ENCODE results near the gene RUFY4. TPM values are rescaled to one million over a fixed set of nuclear protein-coding genes. Genes with fewer than 3 reads are reported as not detected.
"Not testable (repeated sequence)": the region's sequence is repeated elsewhere in the genome, so short reads cannot be mapped to it uniquely, and the experiment has no call there.

The RUFY4 gene
- total and polyA plus RNA-seq, 8 donors, result 0.08 to 0.31 TPM; not detected in 6

- no peaks in the 10 kb centered on the region for H3K36me3 ChIP-seq
- H3K27me3 ChIP-seq, result no peaks in the 10 kb centered on the region
- H3K9me3 ChIP-seq, result no peaks in the 10 kb centered on the region
- H3K4me1 ChIP-seq, result no peaks in the 10 kb centered on the region
- FAIRE-seq (no peak), ATAC-seq (no peak), DNase-seq (no peak)
- H3K4me3 ChIP-seq, result no peak overlapping the region
- 68 to 76% methylated on average over 8 of the region's 8 CpGs for WGBS, 2 donors
- H3K27ac ChIP-seq, result no peak overlapping the region
- intact Hi-C loops (cut with DNase I), result no loop called here
- TF ChIP-seq CTCF (IDR thresholded peaks at IDR 0.05), result no peak
Measured at GRCh38 chr2:218089259-218089658, 20.2 kb downstream of the RUFY4 start.

- no peak for TF ChIP-seq CTCF (IDR thresholded peaks at IDR 0.05)
- no peaks in the 10 kb centered on the region for H3K36me3 ChIP-seq
- H3K4me1 ChIP-seq, result no peaks in the 10 kb centered on the region
- intact Hi-C loops (cut with DNase I), result no loop called here
- ATAC-seq (peak in 1 of 4 donors; percentile 27), FAIRE-seq (no peak), DNase-seq (no peak)
- H3K27me3 ChIP-seq, result no peaks in the 10 kb centered on the region
- 87 to 96% methylated on average over 3 of the region's 3 CpGs for WGBS, 2 donors
- H3K27ac ChIP-seq, result no peak overlapping the region
- H3K4me3 ChIP-seq, result no peak overlapping the region
- H3K9me3 ChIP-seq, result no peaks in the 10 kb centered on the region
Measured at GRCh38 chr2:218091746-218092145, 22.7 kb downstream of the RUFY4 start.

DNA sequence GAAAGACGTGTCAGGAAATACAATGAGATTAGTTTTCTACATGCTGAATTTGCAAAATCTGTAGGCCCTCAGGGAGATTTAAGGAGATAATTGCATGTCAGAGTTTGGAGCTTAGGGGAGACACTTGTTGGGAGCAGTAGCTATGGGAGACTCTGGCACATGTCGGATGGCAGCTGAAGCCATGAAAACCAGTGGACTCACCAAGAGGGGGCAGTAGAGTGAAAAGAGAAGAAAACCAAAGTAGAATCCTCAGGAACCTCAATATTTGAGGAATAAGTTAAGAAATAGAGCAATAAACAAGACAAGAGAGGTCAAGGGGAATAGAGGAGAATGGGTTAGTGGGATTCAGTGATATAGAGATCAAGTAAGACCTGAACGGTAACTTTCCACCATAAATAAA lies 24.8 kb downstream of the RUFY4 start:
- intact Hi-C loops (cut with DNase I), result no loop called here
- no peak for DNase-seq
- H3K9me3 ChIP-seq, result no peaks in the 10 kb centered on the region
- no peak overlapping the region for H3K27ac ChIP-seq
- no peaks in the 10 kb centered on the region for H3K4me1 ChIP-seq
- no peaks in the 10 kb centered on the region for H3K27me3 ChIP-seq
- no peak for TF ChIP-seq CTCF (IDR thresholded peaks at IDR 0.05)
- no peak for ATAC-seq
- H3K36me3 ChIP-seq, result no peaks in the 10 kb centered on the region
- WGBS, 2 donors, result 88 to 91% methylated on average over 3 of the region's 3 CpGs
- FAIRE-seq, result no peak
- H3K4me3 ChIP-seq, result no peak overlapping the region

- WGBS, 2 donors, result 71 to 73% methylated on average over 8 of the region's 8 CpGs
- intact Hi-C loops (cut with DNase I), result no loop called here
- Histone ChIP-seq H3K4me1 (no peaks in the 10 kb centered on the region), H3K4me3 (no peak overlapping the region), H3K27ac (no peak overlapping the region), H3K27me3 (no peaks in the 10 kb centered on the region), H3K36me3 (no peaks in the 10 kb centered on the region), H3K9me3 (no peaks in the 10 kb centered on the region)
- DNase-seq (no peak), FAIRE-seq (no peak), ATAC-seq (no peak)
- TF ChIP-seq CTCF (IDR thresholded peaks at IDR 0.05), result no peak
Measured at GRCh38 chr2:218095853-218096252, 26.8 kb downstream of the RUFY4 start.

- ATAC-seq, result no peak
- WGBS, 2 donors, result 74 to 76% methylated on average over 3 of the region's 3 CpGs
- Histone ChIP-seq H3K4me3 (no peak overlapping the region), H3K4me1 (no peaks in the 10 kb centered on the region), H3K9me3 (no peaks in the 10 kb centered on the region), H3K27ac (no peak overlapping the region), H3K36me3 (no peaks in the 10 kb centered on the region), H3K27me3 (no peaks in the 10 kb centered on the region)
- no peak for TF ChIP-seq CTCF (IDR thresholded peaks at IDR 0.05)
- no peak for FAIRE-seq
- no peak for DNase-seq
- intact Hi-C loops (cut with DNase I), result no loop called here
Measured at GRCh38 chr2:218097975-218098374, 28.9 kb downstream of the RUFY4 start.

DNA sequence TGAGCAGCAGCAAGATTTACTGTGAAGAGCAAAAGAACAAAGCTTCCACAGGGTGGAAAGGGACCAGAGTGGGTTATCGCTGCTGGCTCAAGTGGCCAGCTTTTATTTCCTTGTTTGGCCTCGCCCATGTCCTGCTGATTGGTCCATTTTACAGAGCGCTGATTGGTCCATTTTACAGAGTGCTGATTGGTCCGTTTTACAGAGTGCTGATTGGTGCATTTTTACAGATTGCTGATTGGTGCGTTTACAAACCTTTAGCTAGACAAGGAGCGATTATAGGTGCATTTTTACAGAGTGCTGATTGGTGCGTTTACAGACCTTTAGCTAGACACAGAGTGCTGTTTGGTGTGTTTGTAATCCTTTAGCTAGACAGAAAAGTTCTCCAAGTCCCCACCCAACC lies 39.8 kb downstream of the RUFY4 start:
- WGBS, 2 donors, result 70 to 73% methylated on average over 7 of the region's 7 CpGs
- H3K4me3 ChIP-seq; H3K9me3 ChIP-seq; FAIRE-seq; H3K4me1 ChIP-seq; DNase-seq; intact Hi-C loops (cut with DNase I); H3K27ac ChIP-seq; H3K36me3 ChIP-seq; ATAC-seq; H3K27me3 ChIP-seq: not testable (repeated sequence)

DNA sequence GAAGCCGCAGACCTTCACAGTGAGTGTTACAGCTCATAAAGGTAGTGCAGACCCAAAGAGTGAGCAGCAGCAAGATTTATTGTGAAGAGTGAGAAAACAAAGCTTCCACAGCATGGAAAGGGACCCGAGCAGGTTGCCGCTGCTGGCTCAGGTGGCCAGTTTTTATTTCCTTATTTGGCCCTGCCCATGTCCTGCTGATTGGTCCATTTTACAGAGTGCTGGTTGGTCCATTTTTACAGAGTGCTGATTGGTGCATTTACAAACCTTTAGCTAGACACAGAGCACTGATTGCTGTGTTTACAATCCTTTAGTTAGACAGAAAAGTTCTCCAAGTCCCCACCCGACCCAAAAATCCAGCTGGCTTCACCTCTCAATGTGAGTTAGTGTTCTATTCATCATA lies 52.7 kb downstream of the RUFY4 start:
- H3K36me3 ChIP-seq; intact Hi-C loops (cut with DNase I); ATAC-seq: not testable (repeated sequence)

GRCh38 chr2:218122286-218122685 lies 53.2 kb downstream of the RUFY4 start:
- H3K27me3 ChIP-seq; FAIRE-seq; H3K4me3 ChIP-seq; H3K9me3 ChIP-seq; DNase-seq; intact Hi-C loops (cut with DNase I); H3K27ac ChIP-seq; H3K36me3 ChIP-seq; H3K4me1 ChIP-seq; ATAC-seq: not testable (repeated sequence)

More for the DNA sequence above, 52.7 kb downstream of the RUFY4 start:
- 64 to 76% methylated on average over 4 of the region's 4 CpGs for WGBS, 2 donors
- not testable (repeated sequence) for H3K9me3 ChIP-seq, H3K4me3 ChIP-seq, DNase-seq, H3K27ac ChIP-seq, H3K27me3 ChIP-seq, FAIRE-seq, H3K4me1 ChIP-seq

All from pancreas (tissue), 10 donors.